ENCODE data around the gene TSNAX. TPM values are rescaled to one million over a fixed set of nuclear protein-coding genes. Genes with fewer than 3 reads are reported as not detected.
"Not testable (repeated sequence)": the region's sequence is repeated elsewhere in the genome, so short reads cannot be mapped to it uniquely, and the experiment has no call there.

The TSNAX gene
- total RNA-seq, 2 experiments from 2014 or later: 36.5 to 46.7 TPM

- intact Hi-C loops (cut with DNase I, micrococcal nuclease): no loop called here
- Mint-ChIP-seq H3K36me3 (ENCODE audit: low read depth) (no peaks in the 10 kb centered on the region), H3K4me3 (no peak overlapping the region), H3K27me3 (no peaks in the 10 kb centered on the region), H3K27ac (no peak overlapping the region), H3K9me3 (ENCODE audit: low read depth) (no peaks in the 10 kb centered on the region), H3K4me1 (no peaks in the 10 kb centered on the region)
- DNase-seq: no peak
- CTCF ChIA-PET: interaction anchor here (1.0 to 1.5 kb wide), 3 partner anchors 12 to 276 kb away, joined by 4 to 5 read pairs (median 5); no protein-coding TSS in a partner anchor
- no peak for ATAC-seq
- POLR2A ChIA-PET: no interaction called here
Observed at GRCh38 chr1:231591466-231591865, 63.0 kb downstream of the TSNAX start.

GRCh38 chr1:231592809-231593208 is 64.3 kb downstream of the TSNAX start:
- Mint-ChIP-seq H3K4me1 (no peaks in the 10 kb centered on the region), H3K9me3 (ENCODE audit: low read depth) (no peaks in the 10 kb centered on the region), H3K27me3 (no peaks in the 10 kb centered on the region), H3K4me3 (no peak overlapping the region), H3K36me3 (ENCODE audit: low read depth) (no peaks in the 10 kb centered on the region), H3K27ac (no peak overlapping the region)
- no peak for DNase-seq
- POLR2A ChIA-PET: interaction anchor here (0.6 kb wide), 1 partner anchor 257 kb away, joined by 3 read pairs; no protein-coding TSS in a partner anchor
- CTCF ChIA-PET: interaction anchor here (0.9 kb wide), 1 partner anchor 234 kb away, joined by 3 read pairs; no protein-coding TSS in a partner anchor
- intact Hi-C loops (cut with DNase I, micrococcal nuclease): no loop called here
- no peak for ATAC-seq

- H3K27me3 Mint-ChIP-seq; H3K36me3 Mint-ChIP-seq (ENCODE audit: low read depth); H3K4me3 Mint-ChIP-seq; H3K9me3 Mint-ChIP-seq (ENCODE audit: low read depth); H3K27ac Mint-ChIP-seq; intact Hi-C loops (cut with DNase I, micrococcal nuclease); ATAC-seq; DNase-seq; POLR2A ChIA-PET; H3K4me1 Mint-ChIP-seq: not testable (repeated sequence)
- CTCF ChIA-PET: interaction anchor here (0.9 kb wide), 1 partner anchor 235 kb away, joined by 3 read pairs; no protein-coding TSS in a partner anchor
Observed at GRCh38 chr1:231593264-231593663, 64.8 kb downstream of the TSNAX start.

GRCh38 chr1:231594123-231594522 is 65.7 kb downstream of the TSNAX start:
- H3K4me1 Mint-ChIP-seq: no peaks in the 10 kb centered on the region
- ATAC-seq (no peak), DNase-seq (no peak)
- intact Hi-C loops (cut with DNase I, micrococcal nuclease): no loop called here
- ChIA-PET POLR2A (no interaction called here), CTCF (interaction anchor here (1.0 kb wide), 1 partner anchor 277 kb away, joined by 3 read pairs; no protein-coding TSS in a partner anchor)
- no peak overlapping the region for H3K27ac Mint-ChIP-seq
- no peak overlapping the region for H3K4me3 Mint-ChIP-seq
- no peaks in the 10 kb centered on the region for H3K9me3 Mint-ChIP-seq (ENCODE audit: low read depth)
- no peaks in the 10 kb centered on the region for H3K27me3 Mint-ChIP-seq
- H3K36me3 Mint-ChIP-seq (ENCODE audit: low read depth): no peaks in the 10 kb centered on the region

GRCh38 chr1:231594749-231595148 is 66.3 kb downstream of the TSNAX start:
- no peak overlapping the region for H3K4me3 Mint-ChIP-seq
- no peaks in the 10 kb centered on the region for H3K27me3 Mint-ChIP-seq
- POLR2A ChIA-PET: no interaction called here
- no peak overlapping the region for H3K27ac Mint-ChIP-seq
- no peaks in the 10 kb centered on the region for H3K9me3 Mint-ChIP-seq (ENCODE audit: low read depth)
- no peaks in the 10 kb centered on the region for H3K4me1 Mint-ChIP-seq
- CTCF ChIA-PET: interaction anchor here (0.5 to 1.0 kb wide), 2 partner anchors 131 to 278 kb away, joined by 3 read pairs; no protein-coding TSS in a partner anchor
- intact Hi-C loops (cut with DNase I, micrococcal nuclease): no loop called here
- ATAC-seq (no peak), DNase-seq (no peak)
- no peaks in the 10 kb centered on the region for H3K36me3 Mint-ChIP-seq (ENCODE audit: low read depth)

GRCh38 chr1:231596337-231596791 is 67.9 kb downstream of the TSNAX start:
- DNase-seq (no peak), ATAC-seq (no peak)
- no peaks in the 10 kb centered on the region for H3K4me1 Mint-ChIP-seq
- no peak overlapping the region for H3K27ac Mint-ChIP-seq
- no peak overlapping the region for H3K4me3 Mint-ChIP-seq
- no peaks in the 10 kb centered on the region for H3K9me3 Mint-ChIP-seq (ENCODE audit: low read depth)
- no peaks in the 10 kb centered on the region for H3K36me3 Mint-ChIP-seq (ENCODE audit: low read depth)
- intact Hi-C loops (cut with DNase I, micrococcal nuclease): no loop called here
- CTCF ChIA-PET: no interaction called here
- H3K27me3 Mint-ChIP-seq: no peaks in the 10 kb centered on the region
- POLR2A ChIA-PET: no interaction called here

- Mint-ChIP-seq H3K4me1 (no peaks in the 10 kb centered on the region), H3K9me3 (ENCODE audit: low read depth) (no peaks in the 10 kb centered on the region), H3K4me3 (no peak overlapping the region), H3K27me3 (no peaks in the 10 kb centered on the region), H3K27ac (no peak overlapping the region), H3K36me3 (ENCODE audit: low read depth) (no peaks in the 10 kb centered on the region)
- ChIA-PET POLR2A (no interaction called here), CTCF (interaction anchor here (0.9 to 1.7 kb wide), 2 partner anchors 15 to 30 kb away, joined by 3 read pairs; no protein-coding TSS in a partner anchor)
- DNase-seq (no peak), ATAC-seq (no peak)
- intact Hi-C loops (cut with DNase I, micrococcal nuclease): no loop called here
Observed at GRCh38 chr1:231597971-231598370, 69.5 kb downstream of the TSNAX start.

GRCh38 chr1:231600458-231600976 is 72.0 kb downstream of the TSNAX start:
- no peak overlapping the region for H3K4me3 Mint-ChIP-seq
- H3K36me3 Mint-ChIP-seq (ENCODE audit: low read depth): no peaks in the 10 kb centered on the region
- CTCF ChIA-PET: interaction anchor here (0.7 to 3.5 kb wide), 8 partner anchors 13 to 296 kb away, joined by 3 to 14 read pairs (median 3); no protein-coding TSS in a partner anchor
- H3K9me3 Mint-ChIP-seq (ENCODE audit: low read depth): no peaks in the 10 kb centered on the region
- peaks cover 5% of the 10 kb centered on the region for H3K4me1 Mint-ChIP-seq
- no peak for DNase-seq
- intact Hi-C loops (cut with DNase I, micrococcal nuclease): loop anchor here (5.0 kb wide), 1 partner anchor 178 kb away; the partner anchor contains the start of gene EGLN1 (in 2 of the 2)
- no peak overlapping the region for H3K27ac Mint-ChIP-seq
- ATAC-seq: no peak
- no peaks in the 10 kb centered on the region for H3K27me3 Mint-ChIP-seq
- POLR2A ChIA-PET: no interaction called here

GRCh38 chr1:231601824-231602672 is 73.6 kb downstream of the TSNAX start:
- no peak overlapping the region for H3K4me3 Mint-ChIP-seq

GRCh38 chr1:231602673-231602984 is 74.2 kb downstream of the TSNAX start:
- no peaks in the 10 kb centered on the region for H3K27me3 Mint-ChIP-seq
- H3K9me3 Mint-ChIP-seq (ENCODE audit: low read depth): no peaks in the 10 kb centered on the region
- intact Hi-C loops (cut with DNase I, micrococcal nuclease): loop anchor here (5.0 kb wide), 1 partner anchor 180 kb away; the partner anchor contains the start of gene EGLN1 (in 2 of the 2)
- ChIA-PET CTCF (interaction anchor here (0.6 to 3.5 kb wide), 10 partner anchors 47 to 316 kb away, joined by 3 to 14 read pairs (median 4); no protein-coding TSS in a partner anchor), POLR2A (no interaction called here)
- DNase-seq (no peak), ATAC-seq (no peak)
- no peak overlapping the region for H3K4me3 Mint-ChIP-seq
- H3K4me1 Mint-ChIP-seq: peaks cover 5% of the 10 kb centered on the region
- H3K36me3 Mint-ChIP-seq (ENCODE audit: low read depth): no peaks in the 10 kb centered on the region
- no peak overlapping the region for H3K27ac Mint-ChIP-seq

More at GRCh38 chr1:231601824-231602672, 73.6 kb downstream of the TSNAX start:
- intact Hi-C loops (cut with DNase I, micrococcal nuclease): loop anchor here (5.0 kb wide), 1 partner anchor 180 kb away; the partner anchor contains the start of gene EGLN1 (in 2 of the 2)
- ChIA-PET POLR2A (interaction anchor here (0.6 kb wide), 1 partner anchor 8 kb away, joined by 5 read pairs; no protein-coding TSS in a partner anchor), CTCF (interaction anchor here (0.7 to 3.5 kb wide), 10 partner anchors 44 to 286 kb away, joined by 3 to 14 read pairs (median 4); partner anchors contain the start of genes EXOC8 and SPRTN)
- Mint-ChIP-seq H3K36me3 (ENCODE audit: low read depth) (no peaks in the 10 kb centered on the region), H3K27ac (no peak overlapping the region), H3K27me3 (no peaks in the 10 kb centered on the region), H3K9me3 (ENCODE audit: low read depth) (no peaks in the 10 kb centered on the region), H3K4me1 (peaks cover 5% of the 10 kb centered on the region)
- no peak for DNase-seq
- no peak for ATAC-seq

GRCh38 chr1:231603598-231604275 is 75.3 kb downstream of the TSNAX start:
- H3K36me3 Mint-ChIP-seq (ENCODE audit: low read depth): no peaks in the 10 kb centered on the region
- intact Hi-C loops (cut with DNase I, micrococcal nuclease): loop anchor here (1.0 to 5.0 kb wide), 6 partner anchors 75 to 363 kb away; partner anchors contain the start of genes EGLN1 (in 2 of the 2), GNPAT (in 1 of the 2) and TSNAX (in 1 of the 2)
- peaks cover 5% of the 10 kb centered on the region for H3K4me1 Mint-ChIP-seq
- POLR2A ChIA-PET: no interaction called here
- H3K27me3 Mint-ChIP-seq: no peaks in the 10 kb centered on the region
- DNase-seq: peak; percentile 50
- CTCF ChIA-PET: interaction anchor here (0.6 to 3.5 kb wide), 17 partner anchors 8 to 292 kb away, joined by 3 to 14 read pairs (median 3); no protein-coding TSS in a partner anchor
- H3K4me3 Mint-ChIP-seq: peak overlapping the region; percentile 73
- peak overlapping the region; percentile 80 for H3K27ac Mint-ChIP-seq
- peak; percentile 85 for ATAC-seq
- no peaks in the 10 kb centered on the region for H3K9me3 Mint-ChIP-seq (ENCODE audit: low read depth)
